NCI-H1694 (cell line): ENCODE measurements around the gene NAMPT.
A peak's percentile ranks its signal among the peaks of the same experiment; 100 is the strongest.
"Not testable (repeated sequence)": the region's sequence is repeated elsewhere in the genome, so short reads cannot be mapped to it uniquely, and the experiment has no call there.

ENCODE experiments used
- DNase-seq: peaks from one replicate; lab custom pipeline; 2025; lab: John Stamatoyannopoulos, UW

NAMPT gene

DNA sequence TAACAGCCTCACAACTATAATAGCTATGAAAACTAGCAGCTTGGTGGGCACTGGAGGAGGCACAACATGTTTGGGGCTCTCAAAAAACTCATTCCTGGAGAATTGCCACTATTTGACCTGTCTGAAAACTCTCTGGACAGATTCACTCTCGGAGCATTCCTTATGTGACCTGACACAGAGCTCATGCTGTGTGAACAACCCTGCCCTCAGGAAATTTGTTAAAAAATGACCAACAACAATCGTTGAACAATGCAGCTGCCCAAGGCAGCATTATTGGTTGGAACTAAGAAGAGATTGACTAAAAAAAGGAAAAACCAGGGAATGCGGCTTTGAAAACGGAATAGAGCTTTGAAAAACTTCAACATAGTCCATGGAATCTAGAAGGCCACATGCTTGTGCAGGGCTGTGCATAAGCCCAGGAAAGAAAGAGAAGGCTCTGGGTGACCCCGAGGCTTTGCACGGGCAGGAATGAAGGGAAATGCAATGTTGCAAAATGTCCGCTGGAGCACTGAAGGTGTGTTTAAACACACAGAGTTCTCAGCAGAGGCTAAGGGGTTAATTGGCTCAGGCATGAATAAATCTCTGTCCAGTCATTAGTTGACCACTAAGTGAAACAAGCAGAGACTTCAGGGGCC, 52.8 kb downstream of the NAMPT start:
- DNase-seq, result no peak

DNA sequence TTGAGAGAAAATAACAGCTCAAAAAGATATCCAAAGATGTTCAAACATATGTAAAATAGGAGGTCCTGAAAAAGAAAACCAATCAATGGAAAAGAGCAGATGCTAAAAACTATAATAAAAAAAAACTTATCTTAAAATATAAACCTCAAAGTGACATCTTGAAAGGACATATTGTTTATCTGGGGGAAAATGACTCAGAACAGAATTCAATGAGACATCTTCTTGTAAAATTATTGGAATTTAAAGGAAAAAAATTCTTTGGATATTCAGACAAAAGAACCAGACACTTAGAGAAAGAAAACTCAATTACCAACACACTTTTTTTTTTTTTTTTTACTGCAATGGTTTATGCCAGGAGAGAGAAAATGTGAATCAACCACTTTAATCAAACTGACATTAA, 58.9 kb downstream of the NAMPT start:
- no peak for DNase-seq

DNA sequence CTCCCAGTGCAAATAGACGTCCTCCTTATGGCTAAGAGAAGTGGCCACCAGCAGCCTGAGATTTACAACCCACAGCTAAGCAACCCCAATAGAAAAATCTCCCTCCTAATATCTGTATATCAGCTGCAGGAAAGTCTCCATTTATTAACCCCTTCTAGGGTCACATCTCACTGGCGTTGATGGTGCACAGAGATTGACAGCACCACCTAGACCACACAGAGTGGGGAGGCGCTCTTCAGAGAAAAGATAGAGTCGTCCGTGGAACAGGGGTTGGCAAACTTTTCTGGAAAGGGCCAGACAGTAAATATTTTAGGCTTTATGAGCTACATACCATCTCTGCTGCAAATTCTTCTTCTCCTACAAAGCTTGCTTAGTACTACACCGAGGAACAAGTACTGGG, 60.0 kb downstream of the NAMPT start:
- no peak for DNase-seq

DNA sequence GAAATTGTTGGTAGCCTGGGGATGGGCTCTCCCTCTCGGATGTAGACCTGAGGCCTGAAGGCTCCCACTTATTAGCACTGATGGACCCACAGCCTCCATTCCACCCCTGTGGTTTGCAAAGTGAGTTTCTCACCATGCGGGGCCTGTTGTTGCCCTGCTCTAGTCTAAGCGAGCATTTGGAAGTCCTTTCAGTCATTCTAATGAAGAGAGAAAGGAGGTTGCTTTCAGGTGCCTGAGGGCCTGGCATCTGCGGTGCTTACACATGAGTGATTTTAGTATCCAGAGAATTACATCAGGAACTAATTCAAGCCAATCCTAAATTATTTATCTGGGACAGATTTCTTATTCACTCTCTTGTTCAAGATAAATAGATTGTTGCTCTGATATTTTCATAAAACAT, 61.6 kb downstream of the NAMPT start:
- peak; percentile 78 for DNase-seq

DNA sequence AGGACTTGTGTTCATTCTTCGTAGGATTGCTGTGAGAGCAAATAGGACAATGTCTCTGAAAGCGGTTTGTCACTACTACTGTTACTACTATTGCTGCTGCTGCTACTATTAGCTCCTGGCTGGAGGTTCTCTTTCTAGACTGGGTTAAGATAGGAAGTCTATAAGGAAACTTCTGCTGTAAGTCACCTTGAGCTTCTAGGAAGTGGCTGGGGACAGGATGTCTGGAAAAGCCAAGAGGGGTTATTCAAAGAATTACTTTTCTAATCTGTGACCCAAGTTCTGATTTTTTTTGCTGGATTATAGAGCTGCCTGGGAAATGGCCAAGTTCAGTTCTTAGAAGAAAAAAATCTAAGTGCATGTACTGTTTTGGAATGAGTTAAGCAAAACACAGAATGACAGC, 62.2 kb downstream of the NAMPT start:
- no peak for DNase-seq

DNA sequence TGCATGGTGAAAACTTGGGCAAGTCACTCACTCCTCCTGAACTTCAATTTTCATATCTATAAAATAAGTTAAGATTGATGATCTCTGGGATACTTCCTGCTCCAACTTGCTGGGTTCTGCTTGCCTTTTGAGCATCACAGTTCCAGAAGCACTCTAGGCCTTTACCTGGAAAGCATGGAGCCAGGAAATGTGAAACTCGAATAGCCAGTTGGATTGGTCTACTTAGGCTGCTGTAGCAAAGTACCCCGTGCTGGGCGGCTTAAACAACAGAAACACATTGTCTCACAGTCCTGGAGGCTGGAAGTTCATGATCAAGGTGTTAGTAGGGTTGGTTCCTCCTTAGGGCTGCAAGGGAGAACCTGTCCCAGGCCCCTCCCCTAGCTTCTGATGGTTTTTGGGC, 64.5 kb downstream of the NAMPT start:
- DNase-seq, result no peak

DNA sequence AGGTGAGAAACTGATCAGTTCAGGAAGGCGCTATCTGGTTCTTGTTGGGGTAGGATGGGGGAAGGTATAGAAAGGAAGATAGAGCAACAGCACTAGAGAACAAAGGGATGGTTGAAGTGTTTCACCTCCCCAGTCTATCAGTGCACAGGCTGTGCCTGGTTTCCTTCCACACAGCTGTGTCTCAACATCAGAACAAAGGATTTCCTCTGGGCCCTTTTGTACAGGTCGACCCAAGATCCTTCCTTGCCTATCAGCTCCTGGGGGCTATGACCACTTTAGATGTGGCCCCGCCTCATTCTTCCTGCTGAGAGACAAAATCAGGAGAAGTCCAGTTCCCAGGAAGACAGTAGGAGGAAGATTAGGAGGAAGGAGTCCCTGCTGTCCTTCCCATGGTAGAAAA, 65.6 kb downstream of the NAMPT start:
- DNase-seq, result no peak

DNA sequence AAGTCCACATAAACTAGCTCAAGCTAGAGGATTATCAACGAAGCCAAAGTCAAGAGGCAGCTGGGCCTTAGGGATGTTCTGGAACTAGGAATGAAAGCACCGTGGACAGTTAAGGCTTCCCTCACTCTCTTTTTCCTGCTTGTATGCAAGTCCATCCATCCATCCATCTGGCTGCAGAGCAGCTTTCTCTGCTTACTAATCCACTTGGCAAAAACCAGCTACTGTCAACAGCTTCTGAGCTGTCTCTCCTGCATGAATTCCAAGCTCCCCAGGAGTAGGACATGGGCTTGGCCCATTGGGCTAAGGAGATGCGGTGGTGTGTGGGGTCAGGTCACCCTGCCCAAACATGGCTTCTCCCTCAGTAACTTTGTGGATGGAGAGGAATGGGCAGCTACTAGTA, 66.2 kb downstream of the NAMPT start:
- DNase-seq, result no peak

DNA sequence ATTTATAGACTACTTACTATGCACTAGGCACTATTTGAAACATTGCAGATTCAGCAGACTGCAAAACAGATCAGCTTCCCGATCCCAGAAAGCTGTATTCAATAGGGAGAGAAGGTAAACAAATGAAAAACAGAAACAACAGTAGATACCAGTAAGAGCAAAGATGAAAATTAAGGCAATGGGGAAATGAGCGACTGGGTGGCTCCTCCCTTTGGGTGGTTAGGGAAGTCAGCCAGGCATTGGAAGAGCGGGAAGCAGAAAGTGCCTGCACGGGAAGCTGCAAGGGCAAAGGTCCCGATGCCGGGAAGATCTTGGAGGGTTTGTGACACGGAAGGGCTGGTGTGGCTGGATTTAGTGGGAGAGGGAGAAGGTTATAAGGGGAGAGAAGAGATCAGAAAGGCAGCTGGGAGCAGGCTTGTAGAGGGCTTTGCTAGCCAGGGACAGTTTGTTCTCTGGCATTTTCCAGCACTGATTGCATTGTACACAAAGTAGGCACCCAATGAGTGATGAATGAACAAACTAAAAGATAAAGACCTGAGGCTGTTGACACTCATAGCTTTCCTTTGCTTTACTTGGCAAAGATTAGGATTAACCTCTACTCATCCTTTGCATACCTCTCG, 67.8 kb downstream of the NAMPT start:
- DNase-seq, result no peak

DNA sequence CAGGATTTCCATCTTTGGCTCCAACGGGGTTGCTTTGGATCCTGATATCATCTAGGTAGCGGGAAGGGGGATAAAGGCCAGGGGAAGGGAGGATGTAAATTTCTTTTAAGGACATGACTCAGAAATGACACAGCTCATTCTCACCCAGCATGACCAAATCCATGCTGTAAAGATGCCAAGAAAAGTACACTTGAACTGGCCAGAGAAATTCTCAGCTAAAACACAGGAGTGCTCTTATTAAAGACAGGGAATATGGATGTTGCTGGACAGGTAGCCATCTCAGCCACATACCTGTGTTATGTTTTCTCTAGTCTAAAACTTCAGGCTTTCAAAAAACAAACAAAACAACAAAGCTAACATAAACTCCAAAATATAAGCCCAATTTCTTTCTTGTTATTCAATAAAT, 68.3 kb downstream of the NAMPT start:
- no peak for DNase-seq

DNA sequence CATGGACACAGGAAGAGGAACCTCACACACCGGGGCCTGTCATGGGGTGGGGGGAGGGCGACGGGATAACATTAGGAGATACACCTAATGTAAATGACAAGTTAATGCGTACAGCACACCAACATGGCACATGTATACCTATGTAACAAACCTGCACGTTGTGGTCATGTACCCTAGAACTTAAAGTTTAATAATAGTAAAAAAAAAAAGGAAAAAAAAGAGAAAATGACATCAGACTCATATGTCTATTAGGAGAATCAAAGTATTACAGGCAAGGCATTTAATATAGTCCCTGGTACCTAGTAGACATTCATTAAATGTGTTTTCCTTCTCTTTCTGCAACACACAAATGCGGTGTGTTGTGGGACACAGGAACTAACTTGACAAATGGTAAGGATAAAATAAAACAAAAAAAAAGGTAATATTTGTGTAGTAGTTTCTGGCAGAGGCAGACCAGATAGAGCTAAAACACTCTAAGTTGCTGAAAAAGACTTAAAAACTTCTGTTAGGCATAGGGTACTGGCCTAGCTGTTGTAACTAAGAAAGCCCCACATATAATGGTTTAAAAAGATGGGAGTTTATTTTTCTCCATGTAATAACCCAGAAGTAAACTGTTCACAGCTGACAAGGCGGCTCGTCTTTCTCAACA, 68.8 kb downstream of the NAMPT start:
- no peak for DNase-seq

DNA sequence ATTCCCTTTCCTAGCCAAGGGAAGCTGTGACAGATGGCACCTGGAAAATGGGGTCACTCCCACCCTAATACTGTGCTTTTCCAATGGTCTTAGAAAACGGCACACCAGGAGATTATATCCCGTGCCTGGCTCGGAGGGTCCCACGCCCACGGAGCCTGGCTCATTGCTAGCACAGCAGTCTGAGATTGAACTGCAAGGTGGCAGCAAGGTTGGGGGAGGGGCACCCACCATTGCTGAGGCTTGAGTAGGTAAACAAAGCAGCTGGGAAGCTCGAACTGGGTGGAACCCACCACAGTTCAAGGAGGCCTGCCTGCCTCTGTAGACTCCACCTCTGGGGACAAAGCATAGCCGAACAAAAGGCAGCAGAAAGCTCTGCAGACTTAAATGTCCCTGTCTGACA, 75.8 kb downstream of the NAMPT start:
- DNase-seq, result not testable (repeated sequence)

DNA sequence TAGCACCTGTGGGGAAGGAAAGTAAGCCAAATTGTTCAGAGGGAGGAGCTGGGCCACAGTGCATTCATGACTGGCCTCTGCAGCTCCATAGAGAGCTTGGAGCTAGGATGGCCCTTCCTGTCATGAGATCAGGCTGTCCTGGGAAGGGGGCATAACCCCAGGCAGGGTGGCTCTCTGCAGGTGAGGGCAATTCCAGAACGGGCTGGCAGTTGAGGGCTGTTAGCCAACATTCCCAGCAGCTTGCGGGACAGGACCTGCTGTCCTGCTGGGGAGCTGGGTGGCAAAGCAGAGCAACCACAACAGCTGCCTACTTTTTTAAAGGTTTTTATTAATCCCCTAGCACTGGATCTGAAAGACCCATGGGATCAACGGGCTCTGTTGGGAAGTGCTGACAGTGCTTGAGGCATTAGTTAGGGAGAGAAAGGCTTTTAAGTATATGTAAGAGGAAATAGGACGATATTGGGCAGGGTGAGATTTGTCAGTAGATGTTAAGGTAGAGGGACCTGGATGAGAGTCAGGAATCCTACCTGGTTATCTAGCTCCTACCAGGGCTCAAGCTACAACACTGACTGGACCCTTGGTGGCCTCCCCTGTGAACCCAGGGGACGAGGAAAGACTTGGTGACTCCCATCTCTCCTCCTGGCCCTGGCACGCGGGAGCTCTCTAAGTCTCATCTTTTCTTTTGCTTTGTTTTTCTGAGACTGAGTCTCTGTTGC, 77.8 kb downstream of the NAMPT start:
- no peak for DNase-seq

DNA sequence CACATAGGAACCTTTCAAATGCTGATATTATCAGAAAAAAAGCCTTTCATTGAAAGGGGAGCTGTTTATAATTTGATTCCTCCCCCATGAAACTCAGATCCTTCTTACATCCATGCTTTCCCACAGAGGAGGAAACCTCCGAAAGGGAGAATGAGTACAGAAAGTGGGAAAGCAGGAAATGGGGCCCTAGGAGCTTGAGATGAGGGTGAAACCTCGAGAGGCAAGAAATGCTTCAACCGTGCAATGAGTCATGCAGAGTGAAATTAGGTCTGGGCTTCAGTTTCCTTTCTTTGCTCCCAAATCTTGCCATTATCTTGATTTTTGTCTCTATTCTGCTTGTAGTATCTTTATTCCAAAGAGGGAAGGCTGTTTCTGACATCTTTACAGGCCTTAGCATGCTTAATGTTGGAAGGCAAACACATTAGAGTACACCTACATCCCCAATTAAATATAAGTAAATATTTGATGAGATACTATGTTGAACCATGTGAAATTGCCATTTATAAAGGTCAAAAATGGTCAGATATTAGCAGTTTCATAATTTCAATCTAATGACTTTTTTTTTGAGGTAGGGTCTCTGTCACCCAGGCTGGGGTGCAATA, 79.1 kb downstream of the NAMPT start:
- no peak for DNase-seq

DNA sequence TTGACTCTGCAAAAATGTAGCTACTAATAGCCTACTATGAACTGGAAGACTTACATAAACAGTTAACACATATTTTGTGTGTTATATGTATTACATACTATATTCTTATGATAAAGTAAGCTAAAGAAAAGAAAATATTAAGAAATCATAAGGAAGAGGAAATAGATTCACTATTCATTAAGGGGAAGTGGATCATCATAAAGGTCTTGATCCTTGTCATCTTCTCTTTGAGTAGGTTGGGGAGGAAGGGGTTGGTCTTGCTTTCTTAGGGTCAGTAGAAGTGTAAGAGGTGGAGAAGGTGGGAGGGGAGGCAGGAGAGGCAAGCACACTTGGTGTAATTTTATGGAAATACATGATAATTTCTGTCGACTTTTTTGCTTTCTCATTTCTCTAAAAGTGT, 81.3 kb downstream of the NAMPT start:
- no peak for DNase-seq

DNA sequence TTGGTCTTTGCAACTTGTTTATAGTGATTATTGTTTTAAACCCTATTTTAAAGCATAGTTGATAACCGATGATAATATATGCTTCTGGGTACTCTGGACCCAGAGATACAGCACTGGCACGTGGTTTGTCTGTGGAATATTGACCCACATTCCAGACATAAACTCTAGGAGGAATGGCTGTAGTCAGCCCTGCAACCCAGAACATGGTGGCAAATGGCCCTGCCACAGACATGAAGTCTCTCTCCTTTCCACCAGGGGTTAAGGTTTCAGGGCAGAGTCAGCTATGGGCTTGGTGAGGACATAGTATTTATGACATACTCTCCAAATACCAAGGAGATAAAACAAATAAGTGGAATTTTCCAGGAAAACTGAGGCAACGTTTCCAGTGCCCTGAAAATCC, 83.6 kb downstream of the NAMPT start:
- no peak for DNase-seq

DNA sequence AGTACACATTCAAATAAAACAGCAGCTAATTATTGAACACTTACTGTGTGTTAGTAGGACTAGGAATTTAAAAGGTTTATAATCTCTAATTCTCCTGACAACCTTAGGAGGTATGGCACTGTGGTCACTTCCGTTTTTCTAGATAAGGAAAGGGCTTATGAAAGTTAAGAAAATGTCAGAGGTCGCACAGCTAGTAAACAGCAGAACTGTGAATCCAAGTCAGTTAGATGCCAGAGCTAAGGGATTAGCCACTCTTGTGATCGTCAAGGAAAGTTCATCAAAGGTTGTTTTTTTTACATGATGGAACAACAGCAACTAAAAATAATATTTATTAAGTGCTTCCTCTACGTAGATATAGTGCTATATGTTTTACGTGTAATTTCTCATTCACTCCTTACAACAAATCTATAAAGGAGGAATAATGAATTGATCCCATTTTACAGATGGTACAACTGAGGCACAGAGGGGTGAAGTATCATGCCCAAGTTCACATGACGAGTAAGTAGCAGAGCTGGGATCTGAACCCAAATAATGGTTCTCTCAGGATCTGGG, 84.9 kb downstream of the NAMPT start:
- DNase-seq, result no peak

DNA sequence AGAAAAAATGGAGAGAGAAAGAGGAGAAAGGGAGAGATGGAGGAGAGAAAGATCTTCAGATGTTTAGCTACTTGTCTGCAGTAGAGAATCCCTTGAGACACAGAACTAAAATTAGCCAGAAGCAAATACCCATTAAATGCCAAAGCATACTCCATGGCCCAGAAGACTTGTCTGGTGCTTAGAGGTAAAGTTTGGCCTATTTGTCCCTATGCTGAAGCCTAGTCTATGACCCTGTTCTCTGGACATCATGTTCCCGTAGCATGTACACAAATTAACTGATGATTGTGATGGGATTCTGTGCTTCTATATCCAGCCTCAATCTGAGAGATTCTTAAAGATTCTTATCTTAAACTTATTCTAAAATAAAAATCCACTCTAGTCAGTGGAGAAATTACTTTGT, 85.8 kb downstream of the NAMPT start:
- no peak for DNase-seq
